PC-3 (cell line): ENCODE measurements around the gene GJA3. TPM values are rescaled to one million over a fixed set of nuclear protein-coding genes. Genes with fewer than 3 reads are reported as not detected.

Source experiments
- ATAC-seq: fragments of 200-7000 bp; cut with Tn5 transposase; 2 replicates; pipeline ENCODE4 v1.9.1; 2020; ENCODE audit warnings: mild to moderate bottlenecking, moderate library complexity
- BruUV-seq: library from RNA; stranded (reverse); fragments of 400-500 nt; replicated peaks from 2 replicates; lab custom pipeline; 2021; lab: Mats Ljungman, UMichigan
- CTCF ChIA-PET: fragments of 300-600 bp; sonication (Branson Sonifier 250); formaldehyde crosslinking; loops from one replicate; lab custom pipeline; 2022; ENCODE audit warnings: antibody characterized with exemption; lab: Charles Lee
- POLR2A ChIA-PET: fragments of 300-600 bp; sonication (Branson Sonifier 250); formaldehyde crosslinking; loops from one replicate; lab custom pipeline; 2022; ENCODE audit warnings: antibody characterized with exemption; ENCODE audit not compliant: unreplicated experiment; lab: Charles Lee
- DNase-seq: peaks from one replicate; pipeline ENCODE4 v3.0.0-alpha.2; 2015
- H2AFZ ChIP-seq: fragments of 300-600 bp; sonication (generic); 2 replicates; pipeline ENCODE4 v1.6.0; 2016; ENCODE audit warnings: antibody characterized with exemption, low read length
- H3F3A ChIP-seq: fragments of 300-600 bp; sonication (generic); one replicate; pipeline ENCODE4 v1.6.0; 2017; ENCODE audit warnings: antibody characterized with exemption, low read length, control low read depth, mild to moderate bottlenecking; ENCODE audit not compliant: unreplicated experiment
- H3K27ac ChIP-seq: fragments of 300-600 bp; sonication (generic); 2 replicates; pipeline ENCODE4 v1.5.1; 2016; ENCODE audit warnings: mild to moderate bottlenecking, low read length
- H3K27me3 ChIP-seq: fragments of 300-600 bp; sonication (generic); 2 replicates; pipeline ENCODE4 v1.6.1; 2016; ENCODE audit warnings: low read length, mixed read lengths
- H3K36me3 ChIP-seq: fragments of 300-600 bp; sonication (generic); 2 replicates; pipeline ENCODE4 v1.6.1; 2016; ENCODE audit warnings: low read depth, mixed run types, low read length, mixed read lengths
- H3K4me1 ChIP-seq: fragments of 300-600 bp; sonication (generic); 2 replicates; pipeline ENCODE4 v1.5.1; 2016; ENCODE audit warnings: low read length; ENCODE audit not compliant: insufficient read depth
- H3K4me2 ChIP-seq: fragments of 300-600 bp; sonication (generic); 2 replicates; pipeline ENCODE4 v1.6.0; 2016; ENCODE audit warnings: low read length
- H3K4me3 ChIP-seq: fragments of 300-600 bp; sonication (generic); 2 replicates; pipeline ENCODE4 v1.5.1; 2016; ENCODE audit warnings: mild to moderate bottlenecking, low read length, mixed read lengths
- H3K79me2 ChIP-seq: fragments of 300-600 bp; sonication (generic); 2 replicates; pipeline ENCODE4 v1.6.1; 2017; ENCODE audit warnings: low read length, mixed read lengths
- H3K9ac ChIP-seq: fragments of 300-600 bp; sonication (generic); 2 replicates; pipeline ENCODE4 v1.6.0; 2016; ENCODE audit warnings: mild to moderate bottlenecking, low read length
- H3K9me2 ChIP-seq: fragments of 300-600 bp; sonication (generic); replicated peaks from 2 replicates; pipeline ENCODE4 v1.6.1; 2016; ENCODE audit warnings: mixed run types, low read length, mixed read lengths
- H3K9me3 ChIP-seq: fragments of 300-600 bp; sonication (generic); 2 replicates; pipeline ENCODE4 v1.6.1; 2016; ENCODE audit warnings: low read length, mixed read lengths
- H4K20me1 ChIP-seq: fragments of 300-600 bp; sonication (generic); 2 replicates; pipeline ENCODE4 v1.6.1; 2016; ENCODE audit warnings: low read length, mixed read lengths
- CTCF ChIP-seq: fragments of 300-600 bp; sonication (generic); conservative IDR thresholded peaks from 2 replicates; pipeline ENCODE4 v1.5.1; 2017; ENCODE audit warnings: antibody characterized with exemption, low read depth, mild to moderate bottlenecking, low read length
- EZH2 ChIP-seq: fragments of 300-600 bp; sonication (generic); IDR thresholded peaks from one replicate; pipeline ENCODE4 v1.6.1; 2017; ENCODE audit warnings: antibody characterized with exemption, mild to moderate bottlenecking, low read length; ENCODE audit not compliant: unreplicated experiment
- EZH2phosphoT487 ChIP-seq: fragments of 300-600 bp; sonication (generic); IDR thresholded peaks from 2 replicates; pipeline ENCODE4 v1.6.1; 2018; ENCODE audit warnings: mild to moderate bottlenecking, antibody characterized with exemption, low read length, borderline replicate concordance
- intact Hi-C: fragments of 100-400 bp; cut with micrococcal nuclease; formaldehyde crosslinking; loops from 2 replicates; pipeline ENCODE4 v1.9.0; 2023
- total RNA-seq: library from RNA; depleted of rRNA; stranded (reverse); fragments of >200 nt; gene quantifications from 2 replicates; pipeline ENCODE4 v1.2.3, GENCODE V29; 2014

GJA3 gene
- total RNA-seq, 1 experiment from 2014 or later: 0.55 TPM

DNA sequence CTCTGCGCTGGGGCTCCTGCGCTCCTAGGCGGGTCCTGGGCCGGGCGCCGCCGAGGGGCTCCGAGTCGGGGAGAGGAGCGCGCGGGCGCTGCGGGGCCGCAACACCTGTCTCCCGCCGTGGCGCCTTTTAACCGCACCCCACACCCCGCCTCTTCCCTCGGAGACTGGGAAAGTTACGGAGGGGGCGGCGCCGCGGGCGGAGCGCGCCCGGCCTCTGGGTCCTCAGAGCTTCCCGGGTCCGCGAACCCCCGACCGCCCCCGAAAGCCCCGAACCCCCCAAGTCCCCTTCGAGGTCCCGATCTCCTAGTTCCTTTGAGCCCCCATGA is 31.9 kb upstream of the GJA3 start, which contains the start of gene GJB2:
Gene GJB2, minus strand, starts transcription at position 103 of the 326 bp plus-strand sequence. CDS start 3,357 bp downstream, outside the sequence.
- peaks cover 17% of the 10 kb centered on the region; the same call in 1 of the 2 replicates for H3K36me3 ChIP-seq
- no peaks in the 10 kb centered on the region for H3K9me2 ChIP-seq
- peaks cover 35% of the 10 kb centered on the region for H3K4me1 ChIP-seq
- POLR2A ChIA-PET: no interaction called here
- TF ChIP-seq EZH2phosphoT487 (no peak), CTCF (no peak), EZH2 (no peak)
- CTCF ChIA-PET: interaction anchor here (0.5 to 0.7 kb wide), 3 partner anchors 114 to 333 kb away, joined by 3 to 5 read pairs (median 5); partner anchors contain the start of gene CRYL1
- H2AFZ ChIP-seq: peak within 1 kb of the TSS; percentile 69
- H3K27me3 ChIP-seq: no peaks in the 10 kb centered on the region
- peak; percentile 35 for ATAC-seq
- peak within 1 kb of the TSS; percentile 73 for H3K4me3 ChIP-seq
- peak; percentile 49 for DNase-seq
- H3K27ac ChIP-seq: peak within 1 kb of the TSS; percentile 86
- peak within 1 kb of the TSS; percentile 79 for H3K9ac ChIP-seq
- H3K4me2 ChIP-seq: peak within 1 kb of the TSS; percentile 87
- no peaks in the 10 kb centered on the region for H4K20me1 ChIP-seq
- intact Hi-C loops: loop anchor here (5.0 kb wide), 5 partner anchors 180 to 580 kb away; partner anchors contain the start of genes EEF1AKMT1 and IFT88
- BruUV-seq: no TSS peak
- peaks cover 39% of the 10 kb centered on the region for H3K79me2 ChIP-seq
- no peaks in the 10 kb centered on the region for H3K9me3 ChIP-seq
- H3F3A ChIP-seq: no peaks in the 10 kb centered on the region

- BruUV-seq: no TSS peak
- Histone ChIP-seq H3K36me3 (peaks cover 17% of the 10 kb centered on the region; the same call in 1 of the 2 replicates), H3K4me3 (peak overlapping the region; percentile 73), H3K79me2 (peaks cover 39% of the 10 kb centered on the region), H3K27me3 (no peaks in the 10 kb centered on the region), H3K9me2 (no peaks in the 10 kb centered on the region), H3K9ac (peak overlapping the region; percentile 79), H2AFZ (peak overlapping the region; percentile 69), H3K4me1 (peaks cover 31% of the 10 kb centered on the region), H3K27ac (peak overlapping the region; percentile 86), H3F3A (no peaks in the 10 kb centered on the region), H3K4me2 (peak overlapping the region; percentile 87), H4K20me1 (no peaks in the 10 kb centered on the region), H3K9me3 (no peaks in the 10 kb centered on the region)
- TF ChIP-seq EZH2 (no peak), EZH2phosphoT487 (no peak), CTCF (no peak)
- ChIA-PET CTCF (interaction anchor here (0.5 to 0.7 kb wide), 3 partner anchors 115 to 333 kb away, joined by 3 to 5 read pairs (median 5); partner anchors contain the start of gene CRYL1), POLR2A (interaction anchor here (0.9 kb wide), 1 partner anchor 72 kb away, joined by 4 read pairs; no protein-coding TSS in a partner anchor)
- intact Hi-C loops: loop anchor here (5.0 kb wide), 5 partner anchors 180 to 580 kb away; partner anchors contain the start of genes EEF1AKMT1 and IFT88
- peak; percentile 28 for ATAC-seq
- DNase-seq: peak; percentile 65
Measured at GRCh38 chr13:20192158-20192835, 31.4 kb upstream of the GJA3 start.
